IMR-90 (cell line): Measurements from ENCODE around the gene GAL3ST2. TPM values are rescaled to one million over a fixed set of nuclear protein-coding genes. Genes with fewer than 3 reads are reported as not detected.
"Not testable (repeated sequence)": the region's sequence is repeated elsewhere in the genome, so short reads cannot be mapped to it uniquely, and the experiment has no call there.

ENCODE experiments used
- ATAC-seq: fragments of 200-7000 bp; cut with Tn5 transposase; 2 replicates; pipeline ENCODE4 v1.9.1; 2020; ENCODE audit warnings: low read depth, mild to moderate bottlenecking, moderate library complexity
- BruUV-seq: library from RNA; stranded (reverse); fragments of 400-500 nt; replicated peaks from 2 replicates; lab custom pipeline; 2021; lab: Mats Ljungman, UMichigan
- CTCF ChIA-PET: fragments of 300-600 bp; formaldehyde crosslinking; extraction: SDS; loops from one replicate; lab custom pipeline; 2021; ENCODE audit warnings: antibody characterized with exemption; lab: Yijun Ruan, JAX
- POLR2A ChIA-PET: fragments of 300-600 bp; sonication (Branson Sonifier 250); formaldehyde crosslinking; loops from one replicate; lab custom pipeline; 2022; ENCODE audit warnings: antibody characterized with exemption; ENCODE audit not compliant: unreplicated experiment; lab: Charles Lee
- DNase-seq: peaks from one replicate; pipeline ENCODE4 v3.0.0; 2013
- H2AFZ ChIP-seq: replicated peaks from 2 replicates; pipeline ENCODE3; 2013; ENCODE audit warnings: low read length, mild to moderate bottlenecking; ENCODE audit not compliant: poor library complexity
- H2AK5ac ChIP-seq: 2 replicates; pipeline ENCODE4 v1.6.1; 2013; ENCODE audit warnings: low read depth, low read length, inconsistent platforms
- H2AK9ac ChIP-seq: replicated peaks from 2 replicates; pipeline ENCODE3; 2013; ENCODE audit warnings: mild to moderate bottlenecking, low read depth, low read length, moderate library complexity; ENCODE audit not compliant: poor library complexity
- H2BK120ac ChIP-seq: 2 replicates; pipeline ENCODE4 v1.6.1; 2013; ENCODE audit warnings: low read depth, low read length, inconsistent platforms
- H2BK15ac ChIP-seq: 3 replicates; pipeline ENCODE4 v1.6.1; 2013; ENCODE audit warnings: low read depth, low read length, inconsistent platforms
- H2BK20ac ChIP-seq: 2 replicates; pipeline ENCODE4 v1.6.1; 2013; ENCODE audit warnings: low read depth, mild to moderate bottlenecking, inconsistent platforms, low read length, moderate library complexity
- H2BK5ac ChIP-seq: 2 replicates; pipeline ENCODE4 v1.6.1; 2013; ENCODE audit warnings: mild to moderate bottlenecking, low read depth, low read length, inconsistent platforms; ENCODE audit not compliant: poor library complexity, severe bottlenecking
- H3K14ac ChIP-seq: replicated peaks from 2 replicates; pipeline ENCODE4 v1.6.1; 2013; ENCODE audit warnings: low read depth, low read length, inconsistent platforms
- H3K18ac ChIP-seq: 2 replicates; pipeline ENCODE4 v1.6.1; 2013; ENCODE audit warnings: low read depth, low read length, control low read depth
- H3K23ac ChIP-seq: 2 replicates; pipeline ENCODE4 v1.6.1; 2013; ENCODE audit warnings: low read depth, low read length, inconsistent platforms
- H3K27ac ChIP-seq: 2 replicates; pipeline ENCODE4 v1.5.1; 2013; ENCODE audit warnings: mild to moderate bottlenecking, control low read depth, low read length; ENCODE audit not compliant: insufficient read depth
- H3K27me3 ChIP-seq: 2 replicates; pipeline ENCODE4 v1.6.1; 2013; ENCODE audit warnings: low read length; ENCODE audit not compliant: control insufficient read depth, insufficient read depth
- H3K36me3 ChIP-seq: 2 replicates; pipeline ENCODE4 v1.6.1; 2013; ENCODE audit warnings: low read length, mixed read lengths; ENCODE audit not compliant: control insufficient read depth, insufficient read depth
- H3K4ac ChIP-seq: 2 replicates; pipeline ENCODE4 v1.6.1; 2013; ENCODE audit warnings: low read depth, low read length, inconsistent platforms
- H3K4me1 ChIP-seq: 2 replicates; pipeline ENCODE4 v1.6.1; 2013; ENCODE audit warnings: low read length, mixed read lengths; ENCODE audit not compliant: control insufficient read depth, insufficient read depth
- H3K4me2 ChIP-seq: 2 replicates; pipeline ENCODE4 v1.6.1; 2013; ENCODE audit warnings: low read depth, mild to moderate bottlenecking, control low read depth, low read length, moderate library complexity
- H3K4me3 ChIP-seq: 2 replicates; pipeline ENCODE4 v1.5.1; 2013; ENCODE audit warnings: low read depth, mild to moderate bottlenecking, control low read depth, low read length, moderate library complexity; ENCODE audit not compliant: insufficient read depth
- H3K56ac ChIP-seq: 2 replicates; pipeline ENCODE4 v1.6.1; 2013; ENCODE audit warnings: low read length, inconsistent platforms; ENCODE audit not compliant: insufficient read depth; ENCODE audit errors: extremely low read depth
- H3K79me1 ChIP-seq, 2 experiments: 2 replicates each; pipeline ENCODE4 v1.6.1; 2013; ENCODE audit warnings: low read length in 2 of 2, inconsistent platforms in 1 of 2, low read depth in 1 of 2
- H3K9ac ChIP-seq: 2 replicates; pipeline ENCODE4 v1.6.1; 2013; ENCODE audit warnings: low read depth, low read length, control low read depth
- H3K9me1 ChIP-seq: 2 replicates; pipeline ENCODE4 v1.6.1; 2013; ENCODE audit warnings: low read length, inconsistent platforms; ENCODE audit not compliant: insufficient read depth
- H3K9me3 ChIP-seq: 2 replicates; pipeline ENCODE4 v1.6.1; 2013; ENCODE audit warnings: low read length; ENCODE audit not compliant: control insufficient read depth, insufficient read depth
- H4K20me1 ChIP-seq: 2 replicates; pipeline ENCODE4 v1.6.1; 2013; ENCODE audit warnings: low read length, inconsistent platforms; ENCODE audit not compliant: insufficient read depth
- H4K5ac ChIP-seq: 2 replicates; pipeline ENCODE4 v1.6.1; 2013; ENCODE audit warnings: mild to moderate bottlenecking, low read depth, low read length, control low read depth
- H4K8ac ChIP-seq, 2 experiments: 2 replicates each; pipeline ENCODE4 v1.6.1; 2013; ENCODE audit warnings: low read depth in 2 of 2, low read length in 2 of 2, control low read depth in 1 of 2, inconsistent platforms in 1 of 2
- H4K91ac ChIP-seq: 2 replicates; pipeline ENCODE4 v1.6.1; 2013; ENCODE audit warnings: low read depth, low read length, inconsistent platforms; ENCODE audit not compliant: insufficient read depth
- ELK1 ChIP-seq: fragments of 150-350 bp; IDR thresholded peaks from 2 replicates; pipeline ENCODE4 v1.6.1; 2016; ENCODE audit warnings: low read depth, mild to moderate bottlenecking, low read length, moderate library complexity, borderline replicate concordance
- WGBS, 2 experiments: methylation state at CpG; one replicate each; pipeline versions ENCODE4 v1.1.5 to v1.1.7; 2013; ENCODE audit warnings: missing lambda C conversion rate in 2 of 2; ENCODE audit not compliant: insufficient read length in 1 of 2; ENCODE audit errors: extremely low coverage in 2 of 2; 5-methylcytosine and 5-hydroxymethylcytosine counted together
- dilution Hi-C: fragments of 300-500 bp; cut with HindIII; formaldehyde crosslinking; loops from one replicate; pipeline ENCODE4 v1.14.3; 2018; ENCODE audit warnings: low sequenced_read_pairs; ENCODE audit not compliant: unreplicated experiment
- in situ Hi-C: fragments of 300-500 bp; cut with MboI; formaldehyde crosslinking; loops from 3 replicates; pipeline ENCODE4 v1.14.3; 2019; ENCODE audit warnings: low sequenced_read_pairs, inconsistent platforms, mixed read lengths
- intact Hi-C: fragments of 100-400 bp; cut with micrococcal nuclease; formaldehyde crosslinking; loops from 2 replicates; pipeline ENCODE4 v1.10.0; 2022
- polyA plus RNA-seq, 3 experiments: library from polyadenylated mRNA; depleted of rRNA; stranded (reverse); fragments of >200 nt; gene quantifications; 2 replicates each; pipeline ENCODE4 v1.2.3, GENCODE V29; 2012; ENCODE audit warnings: low replicate concordance in 1 of 3
- total RNA-seq: library from RNA; depleted of rRNA; stranded (reverse); fragments of >200 nt; gene quantifications from 2 replicates; pipeline ENCODE4 v1.2.3, GENCODE V29; 2012

The GAL3ST2 gene
- total and polyA plus RNA-seq, 2 of the 4 experiments (the other 2 are of a cell fraction): 0.07 TPM; not detected in 1

GRCh38 chr2:241804326-241805229 lies 28.0 kb downstream of the GAL3ST2 start (continued):
- no peak for TF ChIP-seq ELK1

- H2BK20ac ChIP-seq, H2BK120ac ChIP-seq, intact Hi-C loops, H3K14ac ChIP-seq, H3K4ac ChIP-seq, H3K23ac ChIP-seq, H2AK9ac ChIP-seq, dilution Hi-C loops, H3K9me3 ChIP-seq, POLR2A ChIA-PET, in situ Hi-C loops, H3K4me1 ChIP-seq, H3K56ac ChIP-seq, H2BK5ac ChIP-seq, H3K79me1 ChIP-seq, H4K91ac ChIP-seq, H4K8ac ChIP-seq, H3K27ac ChIP-seq, H2AK5ac ChIP-seq, H3K36me3 ChIP-seq, H3K4me3 ChIP-seq, H4K20me1 ChIP-seq, DNase-seq, H2BK15ac ChIP-seq, CTCF ChIA-PET, H2AFZ ChIP-seq, H3K9me1 ChIP-seq, H3K18ac ChIP-seq, H3K4me2 ChIP-seq, ATAC-seq, H4K5ac ChIP-seq, BruUV-seq, H3K9ac ChIP-seq: not testable (repeated sequence)
- WGBS, 2 experiments: no CpG with 5 or more reads among the region's 8 CpGs
- peaks cover 35% of the 10 kb centered on the region for H3K27me3 ChIP-seq
Measured at GRCh38 chr2:241806217-241806616, 29.6 kb downstream of the GAL3ST2 start.
